HepG2 (cell line): ENCODE data around the gene DQX1.

Experiments used
- ARID5B ChIP-seq: IDR thresholded peaks from 2 replicates; pipeline ENCODE4 v1.4.0; 2020; ENCODE audit warnings: mild to moderate bottlenecking, missing genetic modification reagents
- ATF1 ChIP-seq: IDR thresholded peaks from 2 replicates; pipeline ENCODE4 v1.6.1; 2016; ENCODE audit warnings: mild to moderate bottlenecking, control low read depth
- CTCF ChIP-seq: sonication (generic); formaldehyde crosslinking; IDR thresholded peaks from 2 replicates; pipeline ENCODE4 v1.5.0; 2020; ENCODE audit warnings: mild to moderate bottlenecking, missing genetic modification reagents, moderate library complexity
- GATAD2A ChIP-seq: IDR thresholded peaks from 2 replicates; pipeline ENCODE4 v1.6.1; 2016
- GTF3A ChIP-seq: sonication (generic); formaldehyde crosslinking; conservative IDR thresholded peaks from 2 replicates; pipeline ENCODE4 v1.4.0; 2020; ENCODE audit warnings: mild to moderate bottlenecking, missing genetic modification reagents
- NR2F2 ChIP-seq: IDR thresholded peaks from 2 replicates; pipeline ENCODE4 v1.6.1; 2012; ENCODE audit warnings: low read depth, inconsistent platforms, borderline replicate concordance
- POLR2AphosphoS5 ChIP-seq: IDR thresholded peaks from 2 replicates; pipeline ENCODE4 v1.6.1; 2012; ENCODE audit warnings: low read depth, low read length
- TARDBP ChIP-seq: sonication (generic); formaldehyde crosslinking; IDR thresholded peaks from 2 replicates; pipeline ENCODE4 v1.8.0; 2022; ENCODE audit warnings: mild to moderate bottlenecking, missing genetic modification reagents
- TEAD2 ChIP-seq: sonication (generic); formaldehyde crosslinking; IDR thresholded peaks from 2 replicates; pipeline ENCODE4 v1.9.0; 2021; ENCODE audit warnings: missing genetic modification reagents
- YY1 ChIP-seq: IDR thresholded peaks from 2 replicates; pipeline ENCODE4 v1.6.1; 2011; ENCODE audit warnings: low read length, low read depth, moderate library complexity, mild to moderate bottlenecking; ENCODE audit not compliant: insufficient read depth, insufficient replicate concordance
- ZBTB44 ChIP-seq: sonication (generic); formaldehyde crosslinking; IDR thresholded peaks from 2 replicates; pipeline ENCODE4 v1.4.0; 2020; ENCODE audit warnings: missing genetic modification reagents
- ZNF513 ChIP-seq: sonication (generic); formaldehyde crosslinking; conservative IDR thresholded peaks from 2 replicates; pipeline ENCODE4 v1.5.0; 2020; ENCODE audit warnings: missing genetic modification reagents
- ZNF878 ChIP-seq: sonication (generic); formaldehyde crosslinking; IDR thresholded peaks from 2 replicates; pipeline ENCODE4 v1.8.1; 2023; ENCODE audit warnings: mild to moderate bottlenecking, missing genetic modification reagents, moderate library complexity
- ZSCAN30 ChIP-seq: sonication (generic); formaldehyde crosslinking; IDR thresholded peaks from 2 replicates; pipeline ENCODE4 v1.5.0; 2020; ENCODE audit warnings: mild to moderate bottlenecking, missing genetic modification reagents

GRCh38 chr2:74526649-74527230 lies 709 bp upstream of the DQX1 start:
- TF ChIP-seq TEAD2 (CRISPR knock-in tag) (no peak), ZSCAN30 (CRISPR knock-in tag) (no peak), TARDBP (no peak), YY1 (no peak), ATF1 (no peak), ZBTB44 (CRISPR knock-in tag) (no peak), ZNF878 (no peak), CTCF (no peak), GTF3A (CRISPR knock-in tag) (no peak), POLR2AphosphoS5 (no peak), GATAD2A (no peak), ARID5B (CRISPR knock-in tag) (no peak), NR2F2 (no peak), ZNF513 (CRISPR knock-in tag) (no peak)
